Limb (tissue), 2 donors: ENCODE measurements around the gene ZFYVE27.

ENCODE experiments used
- DNase-seq, 2 donors: peaks; one replicate each; pipeline ENCODE4 v3.0.0-alpha.2; 2016; ENCODE audit errors: extremely low spot score in 2 of 2

ZFYVE27 gene

DNA sequence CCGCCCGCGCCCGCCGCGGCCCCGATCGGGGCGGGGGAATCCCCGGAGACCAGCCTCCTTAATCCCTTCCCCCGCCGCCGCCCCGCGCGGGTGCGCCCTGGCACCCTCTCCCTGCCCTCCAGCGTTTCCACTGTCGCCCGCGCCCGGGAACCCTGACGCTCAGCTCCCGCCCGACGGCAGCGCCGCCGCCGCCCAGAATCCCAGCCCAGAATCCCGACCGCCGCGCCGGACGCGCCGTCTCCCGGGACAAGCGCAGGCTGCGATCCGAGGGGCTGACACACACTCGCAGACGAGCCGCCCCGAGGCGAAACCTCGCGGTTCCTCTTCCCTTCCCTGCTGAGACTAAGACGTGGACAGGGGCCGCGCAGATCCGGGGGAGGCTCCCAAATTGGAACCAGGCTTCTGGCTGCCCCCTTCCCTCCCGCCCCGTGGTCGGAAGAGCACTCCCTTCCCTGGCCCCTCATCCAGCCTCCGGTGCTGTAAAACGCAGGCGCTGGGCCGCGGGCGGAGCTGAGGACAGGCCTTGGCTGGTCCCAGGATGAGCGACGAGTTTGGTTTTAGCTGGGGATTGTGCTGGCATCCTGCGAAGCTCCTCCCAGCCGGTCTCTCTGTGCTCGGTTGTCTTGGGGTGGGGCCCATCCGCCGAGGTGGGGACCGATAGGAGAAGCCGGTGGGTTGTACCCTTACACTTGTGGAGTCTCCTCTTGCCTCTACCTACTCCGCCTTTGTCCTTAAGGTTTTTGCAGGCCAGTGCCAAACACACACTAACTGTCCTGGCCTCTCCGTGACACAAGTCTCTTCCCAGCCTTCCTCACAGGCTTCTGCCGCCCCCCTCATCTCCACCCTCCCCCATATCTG lies 22.3 kb upstream of the ZFYVE27 start:
- peak; percentile 82 for DNase-seq

DNA sequence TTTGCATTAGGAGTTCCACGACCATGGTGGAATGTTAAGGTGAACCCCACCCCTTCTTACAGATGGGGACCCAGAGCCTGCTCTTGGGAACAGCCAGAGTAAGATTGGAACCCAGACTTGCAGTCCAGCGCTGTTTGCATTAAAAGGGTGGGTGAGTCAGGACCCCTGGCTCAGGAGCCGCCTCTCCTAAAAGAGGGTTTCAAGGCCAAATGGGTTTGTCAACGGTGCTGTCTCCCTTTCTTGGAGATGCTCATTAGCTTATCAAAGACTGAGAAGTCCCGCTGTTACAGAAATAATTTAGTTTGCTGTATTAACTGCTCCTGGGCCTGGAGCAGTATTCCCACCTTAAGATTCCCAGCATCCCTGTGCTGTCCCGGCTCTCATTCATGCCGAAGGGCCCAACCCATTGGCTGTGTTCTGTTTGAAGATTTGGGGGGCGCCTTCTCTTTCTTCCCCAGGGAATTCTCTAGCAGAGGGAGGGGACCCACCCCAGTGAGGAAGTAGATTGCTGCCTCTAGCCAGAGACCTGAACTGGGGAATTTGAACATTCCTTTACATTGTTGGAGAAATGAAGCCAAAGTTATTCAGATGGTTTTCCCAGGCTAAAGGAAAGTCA lies 21.6 kb upstream of the ZFYVE27 start:
- no peak for DNase-seq

DNA sequence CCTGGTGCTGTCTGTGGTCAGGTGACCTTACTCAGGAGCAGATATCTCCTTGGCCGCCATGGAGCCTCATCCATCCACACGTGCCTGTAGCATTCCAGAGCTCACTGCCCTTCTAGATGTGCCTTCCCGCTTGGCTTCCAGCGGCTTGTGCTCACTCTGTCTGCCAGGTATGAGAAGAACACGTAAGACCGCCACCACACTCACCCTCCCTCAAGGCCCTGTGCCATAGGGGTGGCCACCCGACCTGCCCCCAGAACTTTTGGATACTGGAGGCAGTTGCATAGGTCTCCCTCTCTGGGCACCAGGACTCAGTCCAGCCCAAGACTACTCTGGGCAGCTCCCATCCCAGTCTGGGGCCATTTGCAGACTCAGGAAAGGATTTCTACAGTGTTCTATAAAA lies 19.3 kb upstream of the ZFYVE27 start:
- DNase-seq = no peak

DNA sequence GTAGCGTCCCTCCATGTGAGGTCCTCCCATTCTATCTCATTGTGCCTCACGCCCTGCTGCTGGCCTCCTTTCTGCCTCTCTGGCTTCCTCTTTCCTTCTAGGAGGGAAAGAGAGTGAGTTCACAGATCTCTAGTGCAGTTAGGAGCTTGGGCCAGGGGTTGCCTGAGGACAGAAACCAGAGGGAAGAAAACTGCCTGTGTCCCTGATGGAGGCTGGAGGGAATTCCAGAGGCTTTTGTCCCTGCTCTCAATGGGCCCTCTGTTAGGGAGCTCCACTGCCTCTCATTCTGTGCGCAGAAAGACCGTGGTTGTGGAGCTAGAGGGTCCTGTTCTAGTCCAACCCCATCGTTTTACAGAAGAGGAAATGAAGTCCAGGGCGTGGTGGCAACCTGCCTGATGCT lies 18.8 kb upstream of the ZFYVE27 start:
- DNase-seq = no peak

DNA sequence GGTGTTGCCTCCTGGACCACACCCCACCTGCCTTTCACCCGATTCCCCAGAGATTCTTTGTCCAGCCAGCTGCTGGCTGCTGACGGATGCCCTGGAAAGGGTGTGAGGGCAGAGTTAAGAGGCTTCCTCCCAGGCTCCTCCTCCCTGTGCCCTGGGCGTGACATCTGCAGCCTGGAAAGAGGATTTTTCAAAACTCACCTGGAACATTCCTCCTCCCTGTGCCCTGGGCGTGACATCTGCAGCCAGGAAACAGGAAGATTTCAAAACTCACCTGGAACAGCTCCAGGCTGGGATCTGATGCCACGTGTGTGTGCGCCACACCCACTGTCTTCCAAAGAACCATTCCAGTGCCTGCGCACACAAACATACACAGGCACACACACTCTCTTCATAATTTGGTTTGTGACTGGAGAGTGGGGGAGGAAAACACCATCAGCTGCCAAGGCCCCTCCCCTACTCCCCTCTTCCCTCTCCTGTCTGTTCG lies 18.2 kb upstream of the ZFYVE27 start:
- DNase-seq = peak in 1 of 2 donors; percentile 42

DNA sequence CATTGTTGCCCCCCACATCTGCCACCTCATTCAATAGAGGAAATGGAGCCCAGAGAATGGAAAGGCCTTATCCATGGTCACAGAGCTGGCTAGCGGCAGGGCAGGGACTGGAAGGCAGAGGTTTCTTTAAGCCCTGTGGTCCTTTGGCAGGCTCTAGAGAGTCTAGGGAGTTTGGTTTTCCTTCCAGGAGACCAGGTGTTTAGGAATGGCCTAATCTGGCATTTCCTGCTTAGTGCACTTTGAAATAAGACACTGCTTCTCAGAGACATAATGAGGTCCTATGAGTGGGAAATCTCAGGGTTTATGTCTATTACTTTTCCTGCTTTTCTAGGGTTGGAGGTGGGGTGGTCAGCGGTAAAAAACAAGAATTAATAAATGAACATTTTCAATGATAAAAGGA lies 17.3 kb upstream of the ZFYVE27 start:
- no peak for DNase-seq

DNA sequence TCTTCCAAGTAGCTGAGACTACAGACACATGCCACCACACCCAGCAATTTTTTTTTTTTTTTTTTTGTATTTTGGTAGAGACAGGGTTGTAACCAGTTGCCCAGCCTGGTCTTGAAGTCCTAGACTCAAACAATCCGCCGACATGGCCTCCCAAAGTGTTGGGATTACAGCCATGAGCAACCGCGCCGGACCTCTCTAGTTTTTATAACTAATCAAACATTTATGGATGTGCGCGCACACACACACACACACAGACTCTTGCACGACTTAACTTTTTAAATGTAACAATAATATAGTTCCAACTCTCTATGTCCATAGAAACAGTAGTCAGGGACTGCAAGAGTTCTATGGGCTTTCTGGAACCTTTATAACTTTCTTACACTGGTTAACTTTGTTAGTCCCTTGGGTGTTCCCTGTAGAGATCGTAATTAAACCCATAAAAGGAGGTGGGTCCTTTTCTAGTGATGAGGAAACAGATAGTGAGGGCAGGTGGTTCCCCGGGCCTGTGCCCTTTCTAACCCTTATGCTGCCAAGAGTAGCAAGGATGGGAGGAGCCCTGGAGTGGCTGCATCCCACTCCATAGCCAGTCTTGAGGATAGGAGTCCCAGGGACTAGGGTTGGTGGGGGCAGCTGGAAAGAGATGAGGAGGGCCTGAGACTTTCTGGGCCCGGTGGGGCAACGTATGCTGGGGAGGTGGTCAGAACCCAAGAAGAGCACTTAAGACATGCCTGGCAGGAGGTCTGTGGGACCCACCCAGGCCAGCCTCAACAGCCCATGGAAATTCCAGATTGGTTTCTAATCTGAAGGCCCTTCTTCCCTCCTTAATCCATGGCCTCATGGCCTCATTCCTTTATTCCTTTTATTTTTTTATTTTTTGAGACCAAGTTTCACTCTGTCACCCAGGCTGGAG lies 14.8 kb upstream of the ZFYVE27 start:
- no peak for DNase-seq

DNA sequence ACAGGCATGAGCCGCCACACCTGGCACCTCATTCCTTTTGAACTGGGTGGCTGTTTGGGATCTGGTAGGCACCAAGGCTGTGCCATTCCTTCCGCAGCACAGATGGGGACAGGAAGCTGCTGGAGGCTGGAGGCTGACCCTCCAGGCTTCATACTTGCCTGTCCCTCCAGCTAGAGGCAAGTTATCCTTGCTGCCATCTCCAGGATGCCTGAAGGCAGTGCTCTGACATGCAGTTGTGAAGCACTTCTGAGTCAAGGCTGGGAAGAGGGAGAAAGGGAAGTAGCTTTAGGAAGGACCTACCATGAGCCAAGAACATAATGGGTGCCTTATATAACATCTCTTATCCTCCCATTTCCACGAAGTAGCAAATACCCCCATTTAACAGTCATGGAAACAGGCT lies 13.9 kb upstream of the ZFYVE27 start:
- DNase-seq = no peak

DNA sequence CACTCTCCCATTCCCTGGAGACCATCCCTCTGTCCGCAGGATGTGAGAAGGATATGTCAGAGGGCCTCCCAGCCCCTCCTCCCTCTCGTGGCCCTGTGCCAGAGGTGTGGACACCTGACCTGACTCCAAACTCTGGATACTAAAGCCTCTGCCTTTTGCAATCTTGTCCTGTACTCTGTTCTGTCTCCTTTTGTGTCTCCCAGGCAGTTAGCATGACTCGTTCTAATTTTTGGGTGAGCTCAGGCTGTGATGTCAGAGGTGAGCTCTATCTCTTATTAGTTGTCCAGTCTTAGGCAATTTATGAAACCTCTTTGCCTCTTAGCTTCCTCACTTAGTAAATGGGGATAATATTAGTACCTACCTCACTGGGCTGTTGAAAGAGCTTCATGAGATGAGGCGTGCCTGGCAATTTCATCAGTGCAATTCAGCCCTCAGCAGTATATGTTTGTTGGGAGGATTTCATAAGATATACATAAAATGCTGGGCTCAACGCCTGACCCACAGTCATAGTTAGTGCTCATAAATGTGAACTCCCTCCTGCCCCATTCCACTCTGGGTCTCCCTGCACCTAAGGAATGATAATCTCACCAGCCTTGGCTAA lies 12.5 kb upstream of the ZFYVE27 start:
- no peak for DNase-seq

DNA sequence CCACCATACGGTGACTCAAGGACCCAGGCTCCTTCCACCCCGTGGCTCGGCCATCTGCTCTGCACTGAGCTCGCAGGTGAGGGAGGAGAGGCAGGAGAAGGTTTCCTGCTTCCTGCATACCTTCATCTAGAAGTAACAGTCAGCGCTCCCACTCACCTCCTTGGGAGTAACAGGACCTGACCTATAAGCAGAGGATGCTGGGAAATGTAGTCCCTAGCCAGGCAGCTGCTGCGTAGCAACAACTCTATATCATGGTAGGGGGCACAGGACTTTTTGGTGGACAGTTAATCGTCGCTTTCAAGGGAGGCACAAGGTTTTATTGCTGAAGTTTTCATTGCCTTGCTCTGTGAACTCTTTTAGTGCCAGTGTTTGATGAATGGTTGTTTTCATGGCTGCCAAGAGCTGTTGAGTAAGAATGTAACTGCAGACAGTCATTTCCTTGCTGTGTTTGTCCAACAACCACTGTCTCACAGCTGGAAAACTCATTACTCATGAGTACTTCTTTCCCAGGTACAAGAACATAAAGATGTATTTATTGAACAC lies 10.2 kb upstream of the ZFYVE27 start:
- peak; percentile 46 to 72 for DNase-seq

DNA sequence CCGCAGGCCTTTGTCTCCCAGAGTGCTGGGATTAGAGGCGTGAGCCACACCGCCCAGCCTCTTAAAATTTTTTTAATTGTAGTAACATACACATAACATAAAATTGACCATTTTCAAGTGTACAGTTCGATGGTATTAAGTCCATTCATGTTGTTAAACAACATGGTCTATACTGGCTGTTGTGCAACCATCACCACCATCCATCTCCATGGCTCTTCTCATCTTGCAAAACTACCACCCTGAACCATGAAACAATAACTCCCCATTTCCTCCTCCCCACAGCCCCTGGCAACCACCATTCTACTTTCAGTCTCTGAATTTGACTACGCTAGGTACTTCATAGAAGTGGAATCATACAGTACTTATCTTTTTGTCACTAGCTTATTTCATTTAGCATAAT lies 7.9 kb upstream of the ZFYVE27 start:
- DNase-seq = no peak

DNA sequence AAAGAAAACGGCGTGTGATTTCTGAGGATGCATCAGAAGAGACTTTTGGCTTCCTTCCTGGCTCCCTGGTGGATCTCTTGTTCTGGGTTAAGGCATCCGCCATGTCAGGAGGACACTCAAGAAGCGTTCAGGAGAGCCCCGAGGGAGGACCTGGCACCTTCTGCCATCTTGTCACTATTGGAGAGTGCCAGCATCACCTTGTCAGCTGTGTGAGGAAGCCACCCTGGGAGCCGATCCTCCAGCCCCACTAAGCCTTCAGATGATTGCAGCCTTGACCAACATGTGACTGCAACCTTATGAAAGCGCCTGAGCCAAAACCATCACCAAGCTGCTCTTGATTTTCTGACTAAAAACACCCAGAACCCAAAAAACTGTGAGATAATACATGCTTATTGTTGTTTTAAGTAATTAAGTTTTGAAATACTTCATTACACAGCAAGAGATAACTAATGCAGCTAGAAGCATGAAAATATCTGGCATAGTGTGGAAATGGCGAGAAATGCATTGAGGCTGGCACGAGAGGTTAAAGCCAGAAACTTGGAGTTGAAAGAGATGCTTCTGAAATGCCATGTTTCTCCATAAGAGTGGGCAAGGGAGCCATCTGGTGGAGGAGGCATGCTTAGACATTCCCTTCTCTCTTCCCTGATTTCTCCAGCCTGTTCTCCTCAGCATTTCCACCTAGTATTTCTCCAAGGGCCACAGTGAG lies 5.4 kb upstream of the ZFYVE27 start:
- peak; percentile 82 to 83 for DNase-seq

DNA sequence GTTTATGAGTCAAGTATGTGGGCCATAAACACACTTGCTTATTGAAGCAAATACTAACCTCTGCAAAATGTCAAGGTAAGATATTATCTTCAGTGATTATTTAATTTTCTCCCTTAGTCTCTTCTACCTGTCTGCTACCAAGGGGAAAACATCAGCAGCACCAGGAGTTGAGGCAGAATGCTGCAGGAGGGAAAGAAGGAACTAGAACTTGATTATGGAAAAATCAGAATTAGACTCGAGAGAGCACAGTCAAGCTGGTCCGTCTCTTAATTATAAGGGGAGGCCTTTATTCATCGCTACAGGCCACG lies 4.9 kb upstream of the ZFYVE27 start:
- DNase-seq = no peak

DNA sequence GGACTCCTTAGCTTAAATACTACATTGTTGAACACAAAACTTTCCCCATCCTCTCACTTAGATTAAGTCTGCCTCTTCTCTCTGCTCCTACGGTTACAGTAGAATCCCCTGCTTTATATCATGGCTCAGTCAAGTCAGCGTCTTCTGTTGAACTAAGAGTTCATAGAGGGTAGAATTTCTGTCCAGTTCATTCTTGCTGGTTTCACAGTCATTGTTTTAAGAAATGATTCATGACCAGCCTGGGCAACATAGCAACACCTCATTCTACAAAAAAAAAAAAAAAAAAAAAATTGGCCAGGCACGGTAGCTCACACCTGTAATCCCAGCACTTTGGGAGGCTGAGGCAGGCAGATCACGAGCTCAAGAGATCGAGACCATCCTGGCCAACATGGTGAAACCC lies 3.7 kb upstream of the ZFYVE27 start:
- no peak for DNase-seq

DNA sequence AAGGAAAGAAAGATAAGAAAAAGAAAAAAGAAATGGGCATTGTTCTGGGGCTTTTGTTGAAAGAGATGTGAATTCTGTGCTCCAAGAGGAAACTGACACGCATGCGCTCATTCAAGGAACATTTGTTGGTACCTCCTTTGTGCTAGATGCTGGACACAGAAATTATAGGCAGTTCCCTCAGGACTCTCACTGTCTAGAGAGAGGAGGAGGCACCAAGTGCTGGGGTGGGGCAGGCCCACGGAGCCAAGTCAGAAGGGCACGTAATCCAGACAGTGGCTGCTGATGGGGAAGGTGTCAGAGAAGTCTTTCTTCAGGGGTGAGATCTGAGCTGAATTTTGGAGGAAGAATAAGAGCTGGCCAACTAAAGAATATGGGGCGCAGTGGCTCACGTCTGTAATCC lies 2.9 kb upstream of the ZFYVE27 start:
- DNase-seq = no peak

DNA sequence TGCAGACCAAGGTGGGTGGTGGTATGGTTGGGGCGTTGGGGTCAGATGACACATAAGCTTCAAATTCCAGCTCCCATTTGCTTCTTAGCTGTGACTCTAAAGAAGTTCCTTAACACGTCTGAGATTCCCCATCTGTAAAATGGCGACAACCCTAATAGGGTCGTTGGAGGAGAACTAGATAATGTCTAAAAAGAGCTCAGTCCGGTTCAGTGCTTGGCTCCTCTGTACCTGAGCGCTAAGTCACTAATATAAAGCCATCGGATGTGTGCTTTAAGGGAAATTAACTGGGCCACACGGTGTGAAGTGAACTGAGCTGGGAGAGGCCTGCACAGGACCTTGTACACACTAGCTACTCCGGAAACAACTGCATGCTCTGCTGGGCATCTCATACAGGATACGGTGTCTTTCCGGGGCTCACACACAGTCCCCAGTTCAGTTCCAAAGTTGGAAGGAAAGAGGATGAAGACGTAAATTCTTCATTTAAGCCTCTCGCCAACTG lies 476 bp upstream of the ZFYVE27 start:
- no peak for DNase-seq

DNA sequence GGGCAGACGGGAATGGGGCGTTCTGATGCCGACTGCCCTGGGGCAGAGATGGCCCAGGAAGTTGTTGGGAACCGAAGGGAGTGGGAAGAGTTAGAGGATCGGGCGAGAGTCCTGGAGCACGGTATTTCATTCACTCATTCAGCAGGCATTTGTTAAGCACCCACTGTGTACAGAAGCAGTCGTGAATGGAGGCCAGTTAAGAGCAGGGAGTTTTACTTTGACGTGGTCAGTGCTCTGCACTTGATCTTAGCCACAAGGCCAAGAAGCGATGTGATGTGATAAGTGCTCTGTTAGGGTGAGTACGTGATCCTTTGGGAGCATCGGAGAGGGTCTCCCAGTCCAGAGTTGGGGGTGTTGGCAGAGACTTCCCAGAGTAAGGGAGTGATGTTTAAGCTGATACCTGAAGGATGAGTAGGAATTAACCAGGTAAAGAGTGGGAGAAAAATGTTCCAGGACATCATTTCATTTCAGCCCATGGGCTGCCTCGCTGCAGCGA lies 890 bp downstream of the ZFYVE27 start:
- DNase-seq = no peak

DNA sequence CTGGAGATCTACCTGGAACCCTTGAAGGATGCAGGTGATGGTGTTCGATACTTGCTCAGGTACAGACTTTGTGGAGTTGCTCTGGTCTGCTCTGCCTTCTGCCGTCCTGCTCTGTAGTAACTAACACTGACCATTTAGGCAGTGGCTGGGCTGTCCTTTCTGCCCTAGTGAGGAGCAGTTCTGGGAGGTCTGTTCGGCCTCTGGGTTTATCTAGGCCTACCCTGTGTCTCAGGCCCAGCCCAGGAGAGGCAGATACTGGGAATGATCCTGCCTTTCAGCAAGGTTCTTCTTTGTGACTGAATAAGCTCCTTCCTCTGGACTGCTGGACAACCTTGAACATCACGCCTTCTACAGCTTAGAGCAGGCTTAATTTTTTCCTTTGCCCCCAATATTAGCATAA lies 1.7 kb downstream of the ZFYVE27 start:
- no peak for DNase-seq

DNA sequence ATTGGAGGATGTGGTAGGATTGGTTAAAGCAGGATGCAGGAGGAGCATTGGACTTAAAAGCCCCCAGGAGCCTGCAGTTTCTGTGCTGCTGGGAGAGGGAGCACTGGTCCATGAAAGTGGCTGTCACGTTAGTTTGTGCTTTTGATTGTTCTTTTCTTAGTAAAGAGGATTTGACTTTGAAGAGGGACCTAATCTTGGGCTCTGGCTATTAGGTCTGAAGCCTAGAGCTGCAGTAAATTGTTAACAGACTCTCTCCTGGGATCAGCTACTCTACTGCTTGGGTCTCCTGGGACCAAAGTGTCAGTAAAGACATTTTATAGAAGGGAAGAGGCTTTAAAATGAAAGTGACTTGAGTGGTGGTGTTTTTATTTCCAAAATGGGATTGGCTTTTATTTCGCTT lies 3.7 kb downstream of the ZFYVE27 start:
- DNase-seq = no peak

DNA sequence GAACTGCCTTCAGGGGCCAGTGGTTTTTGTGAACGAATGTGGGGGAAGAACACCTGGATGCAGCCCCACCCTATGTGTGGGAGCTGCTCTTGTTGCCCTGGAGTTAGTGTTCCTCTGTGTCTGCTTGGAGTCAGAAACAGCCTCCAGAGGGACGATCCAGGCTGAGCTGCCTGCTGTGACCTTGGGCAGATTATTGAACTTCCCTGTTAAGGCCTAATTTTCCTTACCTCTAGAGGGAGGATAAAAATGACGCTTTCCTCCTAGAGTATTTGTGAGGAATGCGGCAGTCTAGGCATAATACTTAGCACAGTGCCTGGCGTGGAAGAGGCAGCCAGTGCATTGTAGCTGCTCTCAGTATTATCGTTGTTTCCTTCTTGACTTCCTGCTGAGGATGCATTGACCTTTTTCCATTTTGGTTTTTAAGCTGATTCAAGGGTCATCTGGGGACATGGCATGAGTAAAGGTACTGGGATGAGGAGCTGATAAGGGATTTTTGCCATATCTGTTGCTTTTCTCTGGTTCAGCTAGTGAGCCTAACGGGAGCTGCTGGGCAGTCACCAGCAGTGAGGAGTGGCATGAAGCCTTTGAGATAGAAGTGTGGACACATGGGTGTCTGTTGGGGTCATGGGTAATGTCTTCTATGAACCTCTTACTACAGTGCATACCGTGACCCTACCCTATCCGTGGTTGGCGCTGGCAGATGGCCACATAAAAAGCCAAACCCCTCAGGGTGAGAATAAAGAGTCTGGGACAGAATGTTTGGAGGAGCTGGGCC lies 6.4 kb downstream of the ZFYVE27 start:
- DNase-seq = no peak
